Right renal pelvis (tissue), 4 donors: Measurements from ENCODE around the gene TCF7L1. TPM values are rescaled to one million over a fixed set of nuclear protein-coding genes. Genes with fewer than 3 reads are reported as not detected.
A peak's percentile ranks its signal among the peaks of the same experiment; 100 is the strongest.

Experiments
- DNase-seq, 4 donors: peaks; one replicate each; pipeline ENCODE4 v3.0.0-alpha.2; 2013; ENCODE audit warnings: low read depth in 4 of 4, low spot score in 3 of 4, missing footprints in 1 of 4
- polyA plus RNA-seq, 4 donors: library from polyadenylated mRNA; unstranded; fragments of 120-200 nt; gene quantifications; one replicate each; pipeline ENCODE4 v1.2.1, GENCODE V29; 2013; ENCODE audit not compliant: insufficient read length in 4 of 4

The TCF7L1 gene
- polyA plus RNA-seq, 4 donors = 49.5 to 59.1 (median 54.7) TPM

- no peak for DNase-seq
Measured at GRCh38 chr2:85269959-85270358, 136.8 kb downstream of the TCF7L1 start.

- no peak for DNase-seq
Measured at GRCh38 chr2:85272357-85272756, 139.2 kb downstream of the TCF7L1 start.

GRCh38 chr2:85273738-85274731, 140.8 kb downstream of the TCF7L1 start:
- no peak for DNase-seq

- no peak for DNase-seq
Measured at GRCh38 chr2:85275984-85276540, 142.9 kb downstream of the TCF7L1 start.

- no peak for DNase-seq
Measured at GRCh38 chr2:85276571-85277118, 143.5 kb downstream of the TCF7L1 start.

- DNase-seq = peak; percentile 83 to 93 (median 90)
Measured at GRCh38 chr2:85277416-85278158, 144.4 kb downstream of the TCF7L1 start.

GRCh38 chr2:85278361-85278760, 145.2 kb downstream of the TCF7L1 start:
- no peak for DNase-seq

GRCh38 chr2:85281553-85281952, 148.4 kb downstream of the TCF7L1 start:
- no peak for DNase-seq

- no peak for DNase-seq
Measured at GRCh38 chr2:85282914-85283313, 149.7 kb downstream of the TCF7L1 start.

- no peak for DNase-seq
Measured at GRCh38 chr2:85283641-85284040, 150.4 kb downstream of the TCF7L1 start.

- no peak for DNase-seq
Measured at GRCh38 chr2:85286918-85287317, 153.7 kb downstream of the TCF7L1 start.

- DNase-seq = no peak
Measured at GRCh38 chr2:85287721-85288120, 154.5 kb downstream of the TCF7L1 start.

- no peak for DNase-seq
Measured at GRCh38 chr2:85288244-85288725, 155.1 kb downstream of the TCF7L1 start.

- DNase-seq = no peak
Measured at GRCh38 chr2:85291425-85292023, 158.3 kb downstream of the TCF7L1 start.

- no peak for DNase-seq
Measured at GRCh38 chr2:85302121-85302520, 168.9 kb downstream of the TCF7L1 start.

- no peak for DNase-seq
Measured at GRCh38 chr2:85303780-85304531, 170.8 kb downstream of the TCF7L1 start.

- DNase-seq = no peak
Measured at GRCh38 chr2:85307527-85307897, 174.3 kb downstream of the TCF7L1 start.

- DNase-seq = no peak
Measured at GRCh38 chr2:85308201-85308600, 175.0 kb downstream of the TCF7L1 start.

GRCh38 chr2:85308896-85309555, 175.8 kb downstream of the TCF7L1 start:
- peak; percentile 59 to 82 (median 69) for DNase-seq
